Stimulated activated CD8-positive, alpha-beta memory T cell treated with anti-CD3 and anti-CD28 coated beads, Interleukin-4, amount 100 ng/mL, for 48 hours (primary cell): ENCODE results near the gene GLRX.
"Not testable (repeated sequence)": the region's sequence is repeated elsewhere in the genome, so short reads cannot be mapped to it uniquely, and the experiment has no call there.

ENCODE experiments used
- DNase-seq: peaks from one replicate; pipeline ENCODE4 v3.0.0-alpha.2; 2020

Gene GLRX

DNA sequence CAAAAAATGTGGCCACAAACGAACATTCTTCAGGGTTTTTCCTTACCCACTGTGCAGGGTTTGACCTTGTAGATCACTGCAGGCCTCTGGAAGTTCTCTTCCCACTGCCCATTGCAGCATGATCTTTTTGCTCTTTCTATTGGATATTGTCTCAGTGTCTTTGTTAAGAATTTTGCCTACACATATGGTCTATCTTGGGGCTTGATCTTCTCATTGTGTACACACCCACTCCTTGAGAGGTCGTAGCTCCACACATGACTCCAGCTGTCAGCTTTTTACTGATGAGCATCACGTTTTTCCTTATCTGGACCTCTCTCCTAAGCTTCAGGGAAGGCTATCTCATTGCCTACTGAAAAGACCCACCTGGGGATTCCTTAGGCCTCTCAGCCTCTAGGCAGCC lies 3.0 kb upstream of the GLRX start:
- no peak for DNase-seq

- DNase-seq: no peak
Observed at GRCh38 chr5:95824747-95825146, 2.2 kb upstream of the GLRX start.

DNA sequence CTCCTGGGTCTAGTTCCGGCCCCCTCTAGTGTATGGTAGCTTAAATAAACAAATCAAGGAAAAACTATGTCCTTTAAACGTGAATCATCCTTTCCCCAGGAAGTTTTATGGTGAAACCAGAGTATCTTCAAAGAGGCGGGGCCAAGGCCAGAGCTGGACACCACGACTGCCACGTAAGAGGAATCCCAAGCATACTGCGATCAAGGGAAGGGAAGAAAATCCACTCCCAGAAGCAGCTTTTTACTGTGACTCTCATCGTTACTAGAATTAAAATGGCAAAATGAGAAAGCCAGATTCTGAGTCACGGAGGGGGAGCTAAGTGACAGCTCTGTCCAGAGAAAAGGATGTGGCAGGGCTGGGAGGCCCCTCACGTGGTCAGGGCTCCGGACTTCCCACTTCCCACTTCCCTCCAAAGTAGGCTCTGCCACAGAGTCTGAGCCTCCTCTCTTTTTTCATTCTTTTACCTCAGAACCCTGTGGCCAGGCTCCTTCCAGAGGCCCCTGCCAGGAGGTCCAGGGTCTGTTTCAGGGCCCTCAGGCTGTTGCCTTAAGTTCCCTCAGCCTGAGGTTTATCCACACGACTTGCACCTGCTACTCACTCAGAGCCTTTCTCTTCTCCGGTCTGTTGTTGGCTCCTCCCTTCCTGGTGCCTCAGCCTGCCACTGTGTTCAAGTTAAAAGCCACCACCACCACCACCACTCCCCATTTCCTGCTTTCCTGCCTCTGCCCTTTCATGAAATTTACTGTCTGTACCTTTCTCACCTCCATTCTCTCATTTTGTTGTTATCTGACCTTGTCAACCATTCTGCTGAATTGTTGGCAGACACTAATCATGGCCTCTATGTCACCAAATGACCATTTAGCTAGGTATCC lies 1.4 kb upstream of the GLRX start:
- peak; percentile 53 for DNase-seq

DNA sequence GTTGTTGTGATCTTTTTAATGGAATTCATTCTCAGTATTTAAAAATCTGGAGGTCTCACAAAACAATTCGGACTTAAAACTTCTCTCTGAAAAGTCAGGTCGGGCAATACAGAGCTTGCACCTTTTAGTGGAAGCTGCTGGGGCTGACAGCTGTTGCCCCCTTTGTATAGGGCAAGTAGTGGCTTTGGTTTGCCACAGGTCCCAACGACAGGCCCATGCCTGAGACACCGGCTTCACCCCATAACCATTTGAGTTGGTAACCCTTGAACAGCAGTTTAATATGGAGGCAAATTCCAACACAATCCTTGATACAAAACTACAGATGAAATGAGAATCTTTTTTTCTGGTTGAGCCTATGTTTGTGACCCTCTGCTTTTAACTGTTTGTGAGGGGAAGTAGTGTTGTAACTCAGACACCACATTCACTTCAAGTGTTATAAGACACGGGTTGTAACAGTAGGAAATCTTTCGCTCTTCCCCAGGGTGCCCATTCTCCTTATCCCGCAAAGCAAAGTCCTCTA lies 752 bp upstream of the GLRX start:
- DNase-seq: no peak

GRCh38 chr5:95822043-95822541 lies 434 bp downstream of the GLRX start:
- no peak for DNase-seq

GRCh38 chr5:95821110-95822021 lies 1.2 kb downstream of the GLRX start:
- DNase-seq: no peak

DNA sequence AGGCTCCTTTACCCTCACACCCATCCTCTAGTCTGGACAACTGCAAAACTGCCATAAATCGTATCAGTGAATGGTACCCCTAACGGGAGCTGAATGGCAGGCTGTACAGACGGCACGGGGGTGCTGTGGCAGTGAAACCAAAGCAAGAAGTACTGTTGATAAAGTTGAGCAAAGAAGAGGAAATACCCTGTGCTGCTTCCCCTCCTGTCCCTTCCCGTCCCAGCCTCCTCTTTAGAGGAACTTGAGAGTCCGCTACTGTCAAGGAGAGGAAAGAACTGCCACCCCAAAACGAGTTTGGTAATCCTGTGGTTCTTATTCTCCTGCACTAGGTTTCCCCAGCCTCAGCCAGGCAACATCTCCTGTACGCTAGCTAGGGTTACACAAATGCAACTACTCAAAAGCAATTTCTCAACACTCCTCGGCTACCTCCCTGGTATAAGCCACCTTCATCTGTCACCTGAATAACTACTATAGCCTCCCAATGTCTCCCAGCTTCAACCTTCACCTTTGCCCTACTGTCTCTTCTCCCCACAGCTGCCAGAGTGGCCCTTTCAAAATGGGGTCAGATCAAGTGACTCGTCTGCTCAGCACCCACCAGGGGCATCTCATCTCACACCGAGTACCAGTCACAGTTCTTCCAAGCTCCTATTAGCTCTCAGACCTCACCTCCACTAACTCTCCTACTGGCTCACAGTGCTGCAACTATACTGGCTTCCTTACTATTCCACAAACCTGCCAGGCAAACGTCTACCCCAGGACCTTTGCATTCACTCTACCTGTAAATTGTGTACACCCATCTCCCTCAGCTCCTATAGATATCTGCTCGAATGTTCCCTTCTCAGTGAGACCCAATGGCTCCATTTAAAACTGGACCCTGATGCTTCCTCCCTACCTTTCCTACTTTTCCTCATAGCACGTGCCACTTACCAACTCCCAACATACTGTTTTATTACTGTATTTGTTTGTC lies 4.1 kb downstream of the GLRX start:
- peak; percentile 51 for DNase-seq

DNA sequence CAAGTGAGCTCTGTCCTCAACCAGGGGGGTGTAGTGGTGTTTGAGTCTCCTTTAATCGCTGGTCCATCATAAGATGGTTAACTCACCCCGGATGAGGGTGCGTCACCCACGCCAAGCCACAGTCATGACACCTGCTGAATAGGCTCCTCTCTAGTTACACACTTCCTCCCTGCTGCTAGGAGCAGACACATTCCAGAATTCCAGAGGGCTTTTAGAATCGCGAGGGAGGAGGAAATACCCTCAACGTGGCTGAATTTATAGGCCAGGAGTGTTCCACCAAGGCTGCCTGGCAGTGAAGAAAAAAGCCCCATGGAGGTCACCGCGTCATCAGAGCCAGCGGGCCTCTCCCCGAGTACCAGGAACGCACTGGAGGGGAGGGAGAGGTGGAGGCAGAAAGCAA lies 5.1 kb downstream of the GLRX start:
- DNase-seq: peak; percentile 67

GRCh38 chr5:95816776-95817175 lies 5.8 kb downstream of the GLRX start:
- no peak for DNase-seq

DNA sequence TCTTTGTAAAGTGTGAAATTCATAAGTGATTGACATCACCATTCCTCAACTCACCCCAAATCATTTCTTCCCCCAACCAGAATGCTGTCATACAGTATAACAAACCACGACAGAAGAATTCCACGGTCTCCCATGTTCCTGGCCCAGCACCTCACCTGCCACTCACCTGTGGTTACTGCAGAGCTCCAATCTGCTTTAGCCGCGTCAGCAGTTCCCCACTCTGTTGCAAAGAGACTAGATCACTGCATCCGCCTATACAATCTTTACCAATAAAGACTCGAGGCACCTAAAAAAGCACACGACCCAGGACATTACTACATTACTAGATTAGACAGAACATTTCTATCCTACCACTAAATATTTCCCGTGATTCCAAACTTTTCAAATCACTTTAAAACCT lies 6.2 kb downstream of the GLRX start:
- DNase-seq: no peak

GRCh38 chr5:95815155-95815729 lies 7.3 kb downstream of the GLRX start:
- DNase-seq: no peak

DNA sequence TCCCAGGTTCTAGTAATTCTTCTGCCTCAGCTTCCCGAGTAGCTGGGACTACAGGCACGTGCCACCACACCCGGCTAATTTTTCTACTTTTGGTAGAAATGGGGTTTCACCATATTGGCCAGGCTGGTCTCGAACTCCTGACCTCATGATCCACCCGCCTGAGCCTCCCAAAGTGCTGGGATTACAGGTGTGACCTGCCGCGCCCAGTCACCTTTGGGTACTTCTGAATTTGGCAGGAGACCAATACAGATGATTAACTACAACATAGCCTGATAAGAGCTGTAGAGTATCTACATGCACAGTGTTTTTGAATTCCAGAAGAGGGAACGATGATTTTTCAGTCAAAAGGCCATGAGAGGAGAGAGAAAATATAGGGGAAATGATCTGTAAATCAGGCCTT lies 9.5 kb downstream of the GLRX start:
- not testable (repeated sequence) for DNase-seq

DNA sequence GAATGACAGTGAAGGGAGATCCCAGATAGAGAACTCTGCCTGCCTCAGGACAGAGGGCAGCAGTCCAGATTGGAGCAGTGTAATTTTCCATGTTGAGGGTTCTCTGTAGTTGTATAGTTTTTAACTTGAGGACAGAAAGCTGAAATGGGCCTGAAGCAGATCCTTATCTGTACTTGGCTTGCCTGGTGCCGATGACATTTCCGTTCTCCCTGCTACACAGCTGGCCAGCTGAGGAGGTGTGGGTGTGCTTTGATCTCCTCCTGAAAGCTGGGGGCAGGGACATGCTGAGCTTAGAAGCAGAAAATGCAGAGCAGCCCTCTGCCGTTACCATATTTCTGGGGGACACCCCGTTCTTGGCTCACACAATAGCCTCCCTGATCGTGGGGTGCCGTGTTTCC lies 10.5 kb downstream of the GLRX start:
- DNase-seq: no peak

DNA sequence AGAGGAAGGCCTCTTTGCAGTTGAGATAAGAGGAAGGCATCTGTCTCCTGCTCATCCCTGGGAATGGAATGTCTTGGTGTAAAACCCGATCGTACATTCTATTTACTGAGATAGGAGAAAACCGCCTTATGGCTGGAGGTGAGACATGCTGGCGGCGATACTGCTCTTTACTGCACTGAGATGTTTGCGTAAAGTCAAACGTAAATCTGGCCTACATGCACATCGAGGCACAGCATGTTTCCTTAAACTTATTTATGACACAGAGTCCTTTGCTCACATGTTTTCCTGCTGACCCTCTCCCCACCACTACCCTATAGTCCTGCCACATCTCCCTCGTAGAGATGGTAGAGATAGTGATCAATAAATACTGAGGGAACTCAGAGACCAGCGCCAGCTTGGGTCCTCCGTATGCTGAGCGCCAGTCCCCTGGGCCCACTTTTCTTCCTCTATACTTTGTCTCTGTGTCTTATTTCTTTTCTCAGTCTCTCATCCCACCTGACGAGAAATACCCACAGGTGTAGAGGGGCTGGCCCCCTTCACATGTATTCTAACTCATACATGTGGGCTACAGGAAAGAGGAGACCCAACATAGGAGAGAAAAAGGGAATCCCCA lies 11.0 kb downstream of the GLRX start:
- not testable (repeated sequence) for DNase-seq

DNA sequence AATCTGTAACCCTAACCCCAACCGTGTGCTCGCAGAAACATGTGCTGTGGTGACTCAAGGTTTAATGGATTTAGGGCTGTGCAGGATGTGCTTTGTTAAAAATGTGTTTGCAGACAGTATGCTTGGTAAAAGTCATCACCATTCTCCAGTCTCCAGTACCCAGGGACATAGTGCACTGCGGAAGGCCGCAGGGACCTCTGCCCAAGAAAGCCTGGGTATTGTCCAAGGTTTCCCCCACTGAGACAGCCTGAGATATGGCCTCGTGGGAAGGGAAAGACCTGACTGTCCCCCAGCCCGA lies 11.5 kb downstream of the GLRX start:
- DNase-seq: not testable (repeated sequence)

DNA sequence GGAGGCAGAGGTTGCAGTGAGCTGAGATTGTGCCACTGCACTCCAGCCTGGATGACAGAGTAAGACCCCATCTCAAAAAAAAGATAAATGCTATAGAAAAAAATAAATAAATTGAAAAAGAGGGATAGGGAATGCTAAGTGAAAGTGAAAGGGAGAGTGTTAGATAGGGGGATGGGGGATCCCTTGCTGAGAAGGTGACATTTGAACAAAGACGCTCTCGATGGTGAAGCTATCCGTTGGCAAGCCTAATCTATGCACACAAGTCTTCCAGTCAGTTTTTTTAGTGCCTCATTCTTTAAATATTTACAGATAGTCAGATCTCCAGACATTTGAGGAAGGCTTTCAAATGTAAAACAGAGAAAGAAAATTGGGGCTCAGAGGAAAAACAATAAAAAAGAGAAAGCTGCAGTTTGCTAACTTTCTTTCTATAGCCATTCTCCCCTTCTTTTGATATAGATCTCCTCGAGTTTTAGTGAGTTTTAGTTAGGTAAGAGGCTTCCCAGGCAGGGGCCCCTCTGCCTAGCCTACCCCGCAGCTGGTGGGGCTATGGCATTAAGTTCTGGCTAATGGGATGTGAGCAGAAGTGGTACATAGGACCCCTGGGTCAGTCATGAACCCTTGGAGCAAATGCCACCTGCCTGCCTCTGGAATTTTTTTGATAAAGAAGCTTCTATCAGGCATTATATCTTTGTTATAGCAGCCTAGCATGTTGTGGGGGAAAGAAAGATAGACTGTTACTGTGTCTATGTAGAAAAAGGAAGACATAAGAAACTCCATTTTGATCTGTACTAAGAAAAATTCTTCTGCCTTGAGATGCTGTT lies 12.0 kb downstream of the GLRX start:
- no peak for DNase-seq

DNA sequence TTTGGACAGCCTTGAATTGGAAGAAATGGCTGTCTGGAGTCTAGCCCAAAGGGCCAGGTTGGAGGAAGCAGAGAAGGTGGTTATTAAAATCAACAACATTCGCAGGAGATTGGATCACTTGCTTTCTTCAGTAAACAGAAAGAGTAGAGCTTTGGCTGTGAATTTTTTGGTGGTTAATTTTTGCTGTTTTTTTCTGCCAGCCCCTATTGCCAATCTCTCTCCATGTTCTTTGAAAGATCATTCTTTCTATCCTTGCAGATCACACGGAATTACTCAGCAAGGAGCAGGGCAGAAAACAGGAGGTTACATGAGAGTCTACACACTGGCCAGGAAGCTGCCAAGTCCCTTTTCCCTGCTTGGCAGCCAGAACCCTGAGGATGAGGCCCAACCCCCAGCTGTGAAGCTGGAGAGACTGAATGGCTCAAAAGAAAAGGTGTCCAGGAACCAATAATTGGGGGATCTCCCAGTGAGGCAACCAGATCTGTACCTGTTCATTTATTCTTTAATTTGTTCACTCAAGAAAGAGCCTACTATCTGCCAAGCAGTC lies 13.0 kb downstream of the GLRX start:
- no peak for DNase-seq

DNA sequence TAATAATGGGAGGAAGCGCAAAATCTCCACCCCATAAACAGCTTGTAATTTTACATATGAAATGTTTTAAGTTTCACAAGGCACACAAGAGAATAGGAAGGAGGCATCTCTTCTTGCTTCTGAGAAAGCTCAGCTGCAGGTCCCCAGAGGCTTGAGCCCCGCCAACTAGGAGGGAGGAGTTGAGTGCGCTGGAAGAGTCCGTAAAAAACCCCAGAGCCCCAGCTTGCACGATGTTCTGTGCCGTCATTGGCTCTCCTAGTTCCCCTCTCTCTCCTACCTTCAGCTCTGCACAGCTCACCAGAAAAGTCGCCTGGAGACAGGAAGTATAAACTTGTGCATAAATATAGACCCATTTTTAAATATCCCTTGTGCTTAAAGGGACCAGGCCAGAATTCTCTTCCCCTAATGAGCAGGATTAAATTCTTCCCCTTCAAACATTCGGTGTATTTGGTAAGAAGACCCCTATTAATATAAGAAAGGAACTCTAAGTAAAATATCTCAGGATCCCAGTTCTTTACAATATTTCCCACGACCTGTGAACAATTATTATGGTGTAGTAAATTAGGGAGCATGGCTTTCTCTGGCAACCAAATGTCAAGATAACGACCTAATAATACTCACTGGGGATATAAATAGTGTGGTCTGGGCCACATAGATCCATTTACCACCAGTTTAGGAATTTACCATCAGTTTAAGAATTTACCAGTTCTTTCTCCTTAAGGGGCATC lies 13.7 kb downstream of the GLRX start:
- peak; percentile 74 for DNase-seq

DNA sequence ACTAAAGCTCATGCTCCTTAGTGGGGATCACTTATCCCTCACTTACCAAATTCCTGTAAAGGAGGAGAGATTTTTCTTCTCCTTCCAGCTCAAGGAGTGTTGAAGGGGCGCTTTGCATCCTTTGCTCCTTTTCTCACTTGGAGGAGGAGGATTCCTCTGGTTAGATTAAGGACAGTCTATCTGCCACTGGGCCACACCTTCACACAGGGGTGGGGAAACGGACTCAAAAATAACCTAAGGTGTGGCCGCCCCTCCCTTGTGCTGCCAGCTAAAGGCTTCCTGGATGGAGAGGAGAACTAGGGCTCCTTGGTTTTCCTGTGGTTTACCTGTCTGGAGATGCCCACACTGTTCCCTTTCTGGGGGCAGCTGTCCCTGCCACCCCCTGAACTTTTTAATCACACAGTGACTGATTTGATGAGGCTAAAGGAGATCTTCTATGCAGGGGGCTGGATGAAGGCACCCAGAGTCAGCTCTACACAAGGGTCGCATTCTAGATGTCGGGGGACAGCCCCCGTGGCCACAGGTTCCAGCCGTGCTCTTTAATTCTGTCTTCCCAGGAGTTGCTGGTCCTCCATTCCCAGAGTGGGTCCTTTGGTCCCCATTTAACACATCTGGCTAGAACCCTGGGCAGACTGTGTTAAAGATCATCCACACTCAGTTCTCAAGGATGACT lies 14.4 kb downstream of the GLRX start:
- no peak for DNase-seq
